H4 (cell line): ENCODE measurements around the gene PIK3CA. TPM values are rescaled to one million over a fixed set of nuclear protein-coding genes. Genes with fewer than 3 reads are reported as not detected.
"Not testable (repeated sequence)": the region's sequence is repeated elsewhere in the genome, so short reads cannot be mapped to it uniquely, and the experiment has no call there.

Experiments
- DNase-seq: peaks from one replicate; pipeline ENCODE4 v3.0.0-alpha.2; 2015; ENCODE audit warnings: low spot score
- total RNA-seq: library from RNA; depleted of rRNA; stranded (reverse); fragments of >200 nt; shearing (Covaris generic); gene quantifications from 2 replicates; pipeline ENCODE4 v1.2.3, GENCODE V29; 2014; rRNA removed

Gene PIK3CA
- total RNA-seq, 1 experiment from 2014 or later: 17.9 TPM

DNA sequence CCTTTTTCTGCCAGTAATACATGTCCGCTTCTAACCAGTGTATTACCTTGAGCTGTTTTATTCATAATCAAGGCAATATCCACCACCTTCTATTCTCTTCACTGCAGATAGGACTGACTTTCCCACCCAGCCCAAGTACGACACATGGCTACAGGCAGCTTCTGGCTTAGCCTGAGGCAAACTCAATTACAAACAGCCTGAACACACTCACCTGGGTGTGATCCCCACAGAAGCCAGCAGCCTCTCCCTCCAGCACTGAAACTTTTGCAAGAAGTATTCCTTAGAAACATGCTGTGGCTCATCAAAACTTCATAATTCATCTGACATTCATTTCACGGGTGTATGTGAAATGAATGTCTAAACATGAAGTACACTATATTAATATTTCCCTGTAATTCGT lies 116.3 kb downstream of the PIK3CA start:
- no peak for DNase-seq

- no peak for DNase-seq
Measured at GRCh38 chr3:179265092-179265491, 116.9 kb downstream of the PIK3CA start.

DNA sequence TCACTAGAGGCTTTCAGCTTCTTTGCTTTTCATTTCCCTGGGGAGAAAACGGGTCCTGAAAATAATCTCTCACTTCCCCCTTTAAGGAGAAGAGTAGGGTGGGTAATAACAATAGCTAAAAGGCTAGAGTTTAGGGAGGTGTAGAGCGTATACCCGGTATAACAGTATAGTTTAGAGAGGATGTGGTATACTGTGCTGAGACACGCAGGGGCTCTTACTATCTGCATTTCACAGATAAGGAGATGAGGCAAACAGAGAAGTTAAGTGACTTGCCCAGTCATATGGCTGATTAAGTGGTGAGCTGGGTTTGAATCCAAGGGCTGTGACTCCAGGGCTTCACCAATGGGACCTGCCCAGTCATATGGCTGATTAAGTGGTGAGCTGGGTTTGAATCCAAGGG lies 117.7 kb downstream of the PIK3CA start:
- no peak for DNase-seq

GRCh38 chr3:179266701-179267211 lies 118.6 kb downstream of the PIK3CA start:
- DNase-seq: no peak

- DNase-seq: no peak
Measured at GRCh38 chr3:179268400-179269051, 120.4 kb downstream of the PIK3CA start.

DNA sequence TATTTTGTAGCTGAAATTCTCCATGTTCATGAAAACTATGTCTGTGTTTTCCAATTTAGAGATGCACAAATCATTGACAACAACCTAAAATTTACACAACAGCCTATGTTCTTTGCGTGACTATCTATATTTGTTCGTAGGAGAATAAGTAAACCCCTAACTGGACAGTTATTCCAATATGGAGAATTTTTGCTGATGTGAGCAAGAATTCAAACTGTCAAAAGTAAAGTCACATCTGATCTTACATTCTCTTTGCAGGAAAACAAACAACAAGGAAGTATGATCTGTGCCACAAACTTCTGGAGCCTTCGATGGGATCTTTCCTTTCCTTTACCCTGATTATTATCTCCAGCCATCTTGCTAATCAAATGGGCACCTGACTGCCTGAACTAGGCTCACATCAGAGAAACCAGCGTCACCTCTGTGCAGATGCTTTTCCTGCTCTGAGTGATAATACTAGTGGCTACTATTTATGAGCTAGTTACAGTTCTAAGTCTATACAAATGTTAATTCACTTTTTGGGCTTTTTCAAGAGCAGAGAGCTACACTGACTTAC lies 121.1 kb downstream of the PIK3CA start:
- DNase-seq: no peak

DNA sequence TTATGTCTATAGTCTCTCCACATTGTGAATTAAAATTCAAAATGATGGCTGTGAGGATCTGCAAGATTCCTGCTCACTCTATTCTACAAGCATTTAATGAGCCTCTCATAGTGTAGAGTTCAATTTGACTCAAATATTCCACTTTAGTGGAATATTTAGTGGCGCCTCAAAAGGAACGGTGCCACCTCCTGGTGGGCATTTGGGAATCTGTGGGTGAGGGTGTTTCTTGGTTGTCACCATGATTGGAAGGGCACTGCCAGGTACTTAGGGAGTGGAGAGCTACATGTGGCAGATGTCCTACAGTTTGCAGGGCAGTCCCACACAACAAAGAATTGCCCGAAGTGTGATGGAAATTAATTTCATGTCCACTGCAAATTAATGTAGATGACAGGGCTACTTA lies 124.2 kb downstream of the PIK3CA start:
- peak; percentile 27 for DNase-seq

DNA sequence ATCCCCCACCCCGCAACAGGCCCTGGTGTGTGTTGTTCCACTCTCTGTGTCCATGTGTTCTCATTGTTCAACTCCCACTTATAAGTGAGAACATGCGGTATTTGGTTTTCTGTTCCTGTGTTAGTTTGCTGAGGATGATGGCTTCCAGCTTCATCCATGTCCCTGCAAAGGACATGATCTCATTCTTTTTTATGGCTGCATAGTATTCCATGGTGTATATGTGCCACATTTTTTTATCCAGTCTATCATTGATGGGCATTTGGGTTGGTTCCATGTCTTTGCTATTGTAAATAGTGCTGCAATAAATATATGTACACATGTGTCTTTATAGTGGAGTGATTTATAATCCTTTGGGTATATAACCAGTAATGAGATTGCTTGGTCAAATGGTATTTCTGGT lies 126.3 kb downstream of the PIK3CA start:
- not testable (repeated sequence) for DNase-seq

DNA sequence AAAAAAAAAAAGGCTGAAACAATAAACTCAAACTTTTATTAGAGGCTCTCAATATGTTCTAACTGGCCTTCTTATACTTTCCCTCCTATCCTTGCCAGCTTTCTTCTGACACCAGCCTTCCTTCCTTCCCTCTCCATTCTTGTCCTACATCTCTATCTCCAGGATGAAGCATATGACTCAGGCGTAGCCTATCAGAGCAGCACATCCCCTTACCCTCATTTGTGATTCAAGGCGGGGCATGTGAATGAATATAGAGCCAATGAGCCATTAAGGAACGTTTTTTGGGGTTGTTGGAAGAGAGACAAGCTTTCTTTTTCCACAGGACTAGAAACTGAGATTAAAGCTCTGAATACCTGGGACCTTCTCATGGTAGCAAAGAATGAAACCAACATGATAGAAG lies 127.8 kb downstream of the PIK3CA start:
- no peak for DNase-seq

GRCh38 chr3:179276743-179277142 lies 128.6 kb downstream of the PIK3CA start:
- DNase-seq: no peak

- no peak for DNase-seq
Measured at GRCh38 chr3:179278151-179278550, 130.0 kb downstream of the PIK3CA start.

DNA sequence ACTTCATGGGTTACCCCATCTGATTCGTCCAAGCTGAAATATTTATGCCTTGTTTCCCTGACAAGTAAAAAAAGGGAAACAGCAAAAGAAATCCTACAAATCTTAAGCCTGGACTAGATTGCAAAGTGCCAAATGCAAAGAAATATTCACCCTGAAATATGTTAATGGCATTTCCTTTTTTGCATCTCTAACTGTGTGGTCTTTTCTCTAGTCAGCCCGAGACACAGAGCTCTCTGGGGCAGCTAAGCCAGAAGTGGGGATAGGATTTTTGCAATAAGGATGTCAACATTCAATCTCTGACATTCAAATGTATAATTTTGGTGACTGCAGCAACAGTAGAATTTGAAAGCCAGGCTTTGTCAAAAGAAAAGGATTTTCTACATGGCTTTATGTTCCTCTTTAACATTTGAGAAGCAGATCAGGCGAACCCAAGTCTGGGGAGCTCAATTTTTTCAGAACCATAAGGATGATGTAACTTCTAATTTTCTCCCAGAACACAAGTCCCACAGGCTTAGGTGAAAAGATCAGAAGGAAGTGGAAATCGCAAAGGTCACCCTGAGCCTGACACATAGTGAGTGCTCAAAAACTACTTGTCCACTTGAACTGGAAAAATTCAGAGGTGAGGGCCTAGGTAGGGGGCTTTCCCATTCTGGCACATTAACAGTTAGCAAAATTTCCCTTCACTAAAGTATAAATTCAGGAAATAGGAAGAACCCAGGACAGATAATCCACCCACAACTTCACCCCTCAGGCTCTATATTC lies 131.0 kb downstream of the PIK3CA start:
- no peak for DNase-seq

GRCh38 chr3:179279837-179280236 lies 131.7 kb downstream of the PIK3CA start:
- no peak for DNase-seq

DNA sequence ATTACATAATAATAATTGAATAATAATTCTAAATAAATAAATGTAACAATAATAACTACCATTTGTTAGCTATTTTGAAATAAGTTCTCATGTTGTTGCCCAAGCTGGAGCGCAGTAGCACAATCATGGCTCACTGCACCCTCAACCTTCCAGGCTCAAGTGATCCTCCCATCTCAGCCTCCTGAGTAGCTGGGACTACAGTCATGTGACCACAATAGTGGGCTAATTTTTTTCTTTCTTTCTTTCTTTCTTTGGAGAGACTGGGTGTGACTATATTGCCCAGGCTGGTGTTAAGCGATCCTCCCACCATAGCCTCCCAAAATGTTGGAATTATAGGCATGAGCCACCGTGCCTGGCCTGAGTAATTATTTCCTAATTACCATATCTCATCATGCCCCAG lies 133.7 kb downstream of the PIK3CA start:
- DNase-seq: no peak

DNA sequence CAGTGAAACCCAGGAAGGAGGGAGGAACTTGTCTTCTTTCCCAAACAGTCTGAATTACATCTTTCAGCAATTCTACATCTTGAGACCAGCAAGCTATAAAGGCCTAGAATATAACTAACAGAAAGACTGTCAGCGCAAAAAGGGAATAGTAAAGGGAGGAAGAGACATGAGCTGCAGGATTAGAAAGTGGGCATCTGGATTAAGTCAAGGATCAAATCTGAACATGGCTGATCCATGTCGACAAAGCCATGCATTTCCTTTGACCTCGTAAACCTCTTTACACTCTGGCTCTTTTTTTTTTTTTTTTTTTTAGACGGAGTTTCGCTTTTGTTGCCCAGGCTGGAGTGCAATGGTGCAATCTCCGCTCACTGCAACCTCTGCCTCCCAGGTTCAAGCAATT lies 138.2 kb downstream of the PIK3CA start:
- no peak for DNase-seq

GRCh38 chr3:179288845-179289244 lies 140.7 kb downstream of the PIK3CA start:
- DNase-seq: no peak

DNA sequence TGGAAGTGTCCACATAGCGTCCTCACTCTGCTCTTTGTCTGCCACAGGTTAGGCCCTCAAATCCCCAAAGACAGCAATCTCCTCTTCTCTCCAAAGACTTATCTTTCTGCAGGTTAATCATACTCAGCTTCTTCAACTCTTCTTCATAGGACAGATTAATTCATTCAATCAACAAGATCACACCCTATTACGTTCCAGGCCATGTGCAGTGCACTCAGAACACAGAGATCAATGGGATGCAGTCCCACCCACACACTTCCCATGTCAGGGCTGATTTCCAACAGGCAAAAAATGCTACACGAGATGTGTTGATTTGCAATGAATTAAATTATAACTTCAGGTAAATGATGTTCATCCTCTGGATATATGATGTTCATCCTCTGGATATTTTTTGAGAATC lies 141.1 kb downstream of the PIK3CA start:
- DNase-seq: no peak

Other genes with a start within 250 kb of the PIK3CA start
- gene ZMAT3, start 76.5 kb upstream of the PIK3CA start, total RNA-seq: 4.2 and 5.7 TPM in 2 replicates
- gene KCNMB3, start 102.8 kb downstream of the PIK3CA start, total RNA-seq: 0.02 and 0.62 TPM in 2 replicates
- gene ZNF639, start 174.7 kb downstream of the PIK3CA start, total RNA-seq: 71.2 and 76.8 TPM in 2 replicates
- gene MFN1, start 199.4 kb downstream of the PIK3CA start, total RNA-seq: 24.1 and 42.5 TPM in 2 replicates